Measurements from ENCODE around the gene TRERF1. TPM values are rescaled to one million over a fixed set of nuclear protein-coding genes. Genes with fewer than 3 reads are reported as not detected.

Gene TRERF1
- total RNA-seq, 5 donors from 2014 or later (not counting 1 experiment from before 2014, with no cell fraction given) = 20.5 to 52.2 (median 25.6) TPM

- CTCF ChIA-PET = interaction anchor here in 1 of 2 donors (1.1 kb wide), 1 partner anchor 255 kb away, joined by 3 read pairs; no protein-coding TSS in a partner anchor
- H3K36me3 Mint-ChIP-seq = peaks cover 43% of the 10 kb centered on the region
These were observed 159.6 kb downstream of the TRERF1 start for GRCh38 chr6:42292004-42292740.

GRCh38 chr6:42287756-42288155 lies 164.0 kb downstream of the TRERF1 start:
- no peaks in the 10 kb centered on the region for H3K9me3 ChIP-seq
- H3K36me3 ChIP-seq (ENCODE audit: control insufficient read depth in 2 of 2, extremely low read depth in 1 of 2, insufficient read depth in 1 of 2, low read length in 1 of 2) = peaks cover 0 to 4% of the 10 kb centered on the region in 2 donors
- no peak for DNase-seq
- POLR2A ChIA-PET = interaction anchor here in 1 of 2 donors (0.7 kb wide), 1 partner anchor 135 kb away, joined by 8 read pairs; no protein-coding TSS in a partner anchor
- H3K4me3 Mint-ChIP-seq = no peak overlapping the region
- no peaks in the 10 kb centered on the region for H3K27me3 Mint-ChIP-seq
- CTCF ChIA-PET = no interaction called here
- H3K9me3 Mint-ChIP-seq = peaks cover 0 to 7% (median 7%) of the 10 kb centered on the region in 3 donors
- H3K4me1 ChIP-seq (ENCODE audit: control insufficient read depth in 1 of 2, extremely low read depth in 1 of 2, insufficient read depth in 2 of 2, low read length in 2 of 2) = peaks cover 2 to 12% of the 10 kb centered on the region in 2 experiments
- no peak overlapping the region for H3K27ac ChIP-seq (ENCODE audit: low read length)
- 100% methylated on average over 1 of the region's 2 CpGs for WGBS (ENCODE audit: insufficient coverage)
- H3K4me3 ChIP-seq (ENCODE audit: control insufficient read depth in 1 of 2, extremely low read depth in 1 of 2, low read length in 1 of 2) = no peak overlapping the region
- H3K36me3 Mint-ChIP-seq = peaks cover 32% of the 10 kb centered on the region
- H3K4me1 Mint-ChIP-seq = peaks cover 29 to 44% (median 36%) of the 10 kb centered on the region in 3 donors
- H3K27ac Mint-ChIP-seq = peak overlapping the region; percentile 0 to 1
- no peak for ATAC-seq (replicated peaks in 1 of 4)
- H3K27me3 ChIP-seq (replicated peaks in 1 of 2; ENCODE audit: control insufficient read depth in 2 of 2, extremely low read depth in 1 of 2, insufficient read depth in 2 of 2, low read length in 1 of 2) = no peaks in the 10 kb centered on the region

More at GRCh38 chr6:42292004-42292740, 159.6 kb downstream of the TRERF1 start:
- H3K27me3 Mint-ChIP-seq = no peaks in the 10 kb centered on the region
- Histone ChIP-seq H3K4me1 (ENCODE audit: control insufficient read depth in 1 of 2, extremely low read depth in 1 of 2, insufficient read depth in 2 of 2, low read length in 2 of 2) (peaks cover 33 to 51% of the 10 kb centered on the region in 2 experiments), H3K9me3 (no peaks in the 10 kb centered on the region), H3K36me3 (ENCODE audit: control insufficient read depth in 2 of 2, extremely low read depth in 1 of 2, insufficient read depth in 1 of 2, low read length in 1 of 2) (peaks cover 0 to 4% of the 10 kb centered on the region in 2 donors), H3K27ac (ENCODE audit: low read length) (peak overlapping the region; percentile 67), H3K4me3 (ENCODE audit: control insufficient read depth in 1 of 2, extremely low read depth in 1 of 2, low read length in 1 of 2) (no peak overlapping the region), H3K27me3 (replicated peaks in 1 of 2; ENCODE audit: control insufficient read depth in 2 of 2, extremely low read depth in 1 of 2, insufficient read depth in 2 of 2, low read length in 1 of 2) (no peaks in the 10 kb centered on the region)
- WGBS (ENCODE audit: insufficient coverage) = 76% methylated on average over 4 of the region's 9 CpGs
- H3K4me3 Mint-ChIP-seq = no peak overlapping the region
- DNase-seq (peak in 3 of 35 experiments; percentile 21 to 25 (median 22)), ATAC-seq (replicated peaks in 1 of 4) (peak in 1 of 4 experiments; percentile 49)
- peaks cover 69 to 76% (median 71%) of the 10 kb centered on the region in 3 donors for H3K4me1 Mint-ChIP-seq
- peaks cover 0 to 7% (median 7%) of the 10 kb centered on the region in 3 donors for H3K9me3 Mint-ChIP-seq
- POLR2A ChIA-PET = no interaction called here
- peak overlapping the region; percentile 50 to 77 for H3K27ac Mint-ChIP-seq

DNA sequence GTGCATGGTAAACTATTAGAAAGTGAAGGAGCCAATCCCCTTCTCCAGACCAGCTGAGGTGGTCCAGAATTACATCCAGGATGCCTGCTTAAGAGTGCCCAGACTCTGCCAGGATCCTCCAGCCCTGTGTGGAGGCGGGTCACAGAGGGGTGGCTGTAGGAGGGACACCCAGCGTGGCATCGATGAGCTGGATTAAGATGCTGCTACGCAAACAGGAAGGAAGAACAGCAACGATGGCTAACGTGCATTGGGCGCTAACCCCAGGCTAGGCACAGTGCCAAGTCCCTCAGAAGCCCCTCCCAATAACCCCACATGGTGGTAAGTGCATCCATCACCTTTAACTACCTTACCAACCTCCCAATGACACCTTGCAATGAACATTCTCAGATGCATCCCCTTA lies 170.2 kb downstream of the TRERF1 start:
- H3K4me1 Mint-ChIP-seq = peaks cover 54 to 67% (median 61%) of the 10 kb centered on the region in 3 donors
- no peaks in the 10 kb centered on the region for H3K27me3 ChIP-seq (replicated peaks in 1 of 2; ENCODE audit: control insufficient read depth in 2 of 2, extremely low read depth in 1 of 2, insufficient read depth in 2 of 2, low read length in 1 of 2)
- peaks cover 31 to 54% of the 10 kb centered on the region in 2 experiments for H3K4me1 ChIP-seq (ENCODE audit: control insufficient read depth in 1 of 2, extremely low read depth in 1 of 2, insufficient read depth in 2 of 2, low read length in 2 of 2)
- peak overlapping the region; percentile 7 for H3K27ac ChIP-seq (ENCODE audit: low read length)
- no peaks in the 10 kb centered on the region for H3K9me3 Mint-ChIP-seq
- H3K4me3 ChIP-seq (ENCODE audit: control insufficient read depth in 1 of 2, extremely low read depth in 1 of 2, low read length in 1 of 2) = no peak overlapping the region
- H3K27me3 Mint-ChIP-seq = no peaks in the 10 kb centered on the region
- peaks cover 0 to under 1% of the 10 kb centered on the region in 2 donors for H3K36me3 ChIP-seq (ENCODE audit: control insufficient read depth in 2 of 2, extremely low read depth in 1 of 2, insufficient read depth in 1 of 2, low read length in 1 of 2)
- ATAC-seq (replicated peaks in 1 of 4) (peak; percentile 61 to 68 (median 64)), DNase-seq (peak; percentile 32 to 84 (median 68))
- H3K36me3 Mint-ChIP-seq = peaks cover 8% of the 10 kb centered on the region
- 19% methylated on average over 7 of the region's 7 CpGs for WGBS (ENCODE audit: insufficient coverage)
- H3K9me3 ChIP-seq = no peaks in the 10 kb centered on the region
- peak overlapping the region in 1 of 3 donors; percentile 66 for H3K4me3 Mint-ChIP-seq
- ChIA-PET POLR2A (interaction anchor here in 1 of 2 donors (0.6 kb wide), 1 partner anchor 10 kb away, joined by 3 read pairs; no protein-coding TSS in a partner anchor), CTCF (interaction anchor here (0.5 to 1.0 kb wide), 4 partner anchors 9 to 163 kb away, joined by 3 to 6 read pairs (median 3); no protein-coding TSS in a partner anchor)
- peak overlapping the region; percentile 76 to 78 for H3K27ac Mint-ChIP-seq

DNA sequence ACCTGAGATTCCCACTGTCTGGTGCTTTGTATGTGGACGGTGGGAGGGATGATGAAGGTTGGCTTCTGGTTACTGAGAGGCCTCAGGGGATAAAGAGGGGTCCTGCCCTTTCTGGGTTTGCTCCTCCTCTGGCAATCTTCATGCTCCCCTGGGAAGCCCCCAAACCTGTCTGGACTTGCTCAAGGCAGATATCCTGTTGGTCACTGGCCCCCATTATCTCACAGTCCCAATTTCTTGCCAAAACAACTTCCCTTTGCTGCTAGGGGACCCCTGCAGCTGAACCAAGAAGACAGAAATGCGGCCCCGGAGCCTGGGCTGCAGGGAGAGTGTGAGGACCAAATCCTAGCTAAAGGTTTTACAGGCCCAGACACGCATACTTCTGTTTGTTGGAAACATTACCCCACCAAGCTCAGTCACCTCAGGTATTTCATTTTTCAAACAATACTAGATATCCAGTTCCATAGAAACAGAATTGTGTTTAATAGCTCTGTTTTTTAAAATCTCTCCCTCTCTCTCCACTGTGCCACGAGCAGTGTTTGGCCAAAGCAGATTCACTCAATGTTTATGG lies 170.7 kb downstream of the TRERF1 start:
- H3K9me3 Mint-ChIP-seq = no peaks in the 10 kb centered on the region
- Histone ChIP-seq H3K36me3 (ENCODE audit: control insufficient read depth in 2 of 2, extremely low read depth in 1 of 2, insufficient read depth in 1 of 2, low read length in 1 of 2) (peaks cover 0 to 6% of the 10 kb centered on the region in 2 donors), H3K4me1 (ENCODE audit: control insufficient read depth in 1 of 2, extremely low read depth in 1 of 2, insufficient read depth in 2 of 2, low read length in 2 of 2) (peaks cover 31 to 54% of the 10 kb centered on the region in 2 experiments), H3K27ac (ENCODE audit: low read length) (peak overlapping the region; percentile 7), H3K4me3 (ENCODE audit: control insufficient read depth in 1 of 2, extremely low read depth in 1 of 2, low read length in 1 of 2) (no peak overlapping the region), H3K27me3 (replicated peaks in 1 of 2; ENCODE audit: control insufficient read depth in 2 of 2, extremely low read depth in 1 of 2, insufficient read depth in 2 of 2, low read length in 1 of 2) (no peaks in the 10 kb centered on the region), H3K9me3 (no peaks in the 10 kb centered on the region)
- peak overlapping the region; percentile 76 to 78 for H3K27ac Mint-ChIP-seq
- peaks cover 54 to 67% (median 62%) of the 10 kb centered on the region in 3 donors for H3K4me1 Mint-ChIP-seq
- peaks cover 9% of the 10 kb centered on the region for H3K36me3 Mint-ChIP-seq
- WGBS (ENCODE audit: insufficient coverage) = no CpG with 5 or more reads among the region's 5 CpGs
- H3K4me3 Mint-ChIP-seq = peak overlapping the region in 1 of 3 donors; percentile 66
- no peak for ATAC-seq (replicated peaks in 1 of 4)
- ChIA-PET CTCF (interaction anchor here (0.5 to 1.0 kb wide), 4 partner anchors 8 to 109 kb away, joined by 3 to 6 read pairs (median 4); no protein-coding TSS in a partner anchor), POLR2A (no interaction called here)
- peak in 1 of 35 experiments; percentile 13 for DNase-seq
- H3K27me3 Mint-ChIP-seq = no peaks in the 10 kb centered on the region

- CTCF ChIA-PET = interaction anchor here in 1 of 2 donors (0.9 kb wide), 2 partner anchors 11 to 268 kb away, joined by 3 to 5 read pairs; no protein-coding TSS in a partner anchor
- WGBS (ENCODE audit: insufficient coverage) = 95% methylated on average over 20 of the region's 24 CpGs
- Histone ChIP-seq H3K4me3 (ENCODE audit: control insufficient read depth in 1 of 2, extremely low read depth in 1 of 2, low read length in 1 of 2) (no peak overlapping the region), H3K36me3 (ENCODE audit: control insufficient read depth in 2 of 2, extremely low read depth in 1 of 2, insufficient read depth in 1 of 2, low read length in 1 of 2) (peaks cover 0 to 6% of the 10 kb centered on the region in 2 donors), H3K27me3 (replicated peaks in 1 of 2; ENCODE audit: control insufficient read depth in 2 of 2, extremely low read depth in 1 of 2, insufficient read depth in 2 of 2, low read length in 1 of 2) (no peaks in the 10 kb centered on the region), H3K4me1 (ENCODE audit: control insufficient read depth in 1 of 2, extremely low read depth in 1 of 2, insufficient read depth in 2 of 2, low read length in 2 of 2) (peaks cover 31 to 54% of the 10 kb centered on the region in 2 experiments), H3K27ac (ENCODE audit: low read length) (peak overlapping the region; percentile 18), H3K9me3 (no peaks in the 10 kb centered on the region)
- Mint-ChIP-seq H3K27ac (peak overlapping the region; percentile 76 to 87), H3K4me1 (peaks cover 54 to 69% (median 64%) of the 10 kb centered on the region in 3 donors), H3K27me3 (no peaks in the 10 kb centered on the region), H3K36me3 (peaks cover 12% of the 10 kb centered on the region), H3K4me3 (peak overlapping the region in 1 of 3 donors; percentile 67), H3K9me3 (no peaks in the 10 kb centered on the region)
- DNase-seq = no peak
- POLR2A ChIA-PET = no interaction called here
- no peak for ATAC-seq (replicated peaks in 1 of 4)
These were observed 171.6 kb downstream of the TRERF1 start for GRCh38 chr6:42279966-42280629.
